Stomach (tissue), 9 donors: ENCODE measurements around the gene NAALADL2. TPM values are rescaled to one million over a fixed set of nuclear protein-coding genes. Genes with fewer than 3 reads are reported as not detected.

Source experiments
- DNase-seq, 2 donors: peaks; one replicate each; pipeline versions ENCODE4 v3.0.0 to v3.0.0-alpha.2; 2013 to 2019
- H3K27ac ChIP-seq, 5 donors: fragments of 200-600 bp in 4 of 5; sonication (generic) in 4 of 5; one replicate each; pipeline ENCODE4 v1.5.1; 2013 to 2019; ENCODE audit warnings: mild to moderate bottlenecking in 1 of 5, moderate library complexity in 1 of 5
- H3K27me3 ChIP-seq, 3 donors: fragments of 200-600 bp; sonication (generic); one replicate each; pipeline ENCODE4 v1.5.1; 2017 to 2019; ENCODE audit warnings: mixed run types in 1 of 3
- H3K36me3 ChIP-seq, 4 donors: fragments of 200-600 bp; sonication (generic); 1 replicate in 3 of 4; 2 replicates in 1 of 4; pipeline ENCODE4 v1.5.1; 2016 to 2019
- H3K4me1 ChIP-seq, 4 donors: fragments of 200-600 bp; sonication (generic); one replicate each; pipeline ENCODE4 v1.5.1; 2016 to 2019
- H3K4me3 ChIP-seq, 4 donors: fragments of 200-600 bp; sonication (generic) in 3 of 4; one replicate each; pipeline ENCODE4 v1.5.1; 2016 to 2019; ENCODE audit warnings: mild to moderate bottlenecking in 1 of 4
- H3K9me3 ChIP-seq, 4 donors: fragments of 200-600 bp; sonication (generic); one replicate each; pipeline ENCODE4 v1.5.1; 2016 to 2019
- CTCF ChIP-seq, 7 experiments: fragments of 450-650 bp in 4 of 7; fragments of 200-600 bp in 3 of 7; sonication (generic) in 3 of 7; IDR thresholded peaks; one replicate each; pipeline ENCODE4 v1.5.1; 2016 to 2019; ENCODE audit warnings: antibody characterized with exemption in 7 of 7, control low read depth in 2 of 7, mild to moderate bottlenecking in 1 of 7
- EP300 ChIP-seq: sonication (generic); formaldehyde crosslinking; IDR thresholded peaks from one replicate; pipeline ENCODE4 v1.6.1; 2017; ENCODE audit warnings: antibody characterized with exemption
- POLR2A ChIP-seq, 4 donors: fragments of 450-650 bp; IDR thresholded peaks; one replicate each; pipeline ENCODE4 v1.6.1; 2016; ENCODE audit warnings: antibody characterized with exemption in 4 of 4, control low read depth in 2 of 4, mild to moderate bottlenecking in 1 of 4, moderate library complexity in 1 of 4
- POLR2AphosphoS5 ChIP-seq, 3 donors: sonication (generic); formaldehyde crosslinking; IDR thresholded peaks; one replicate each; pipeline ENCODE4 v1.6.1; 2016; ENCODE audit warnings: antibody characterized with exemption in 3 of 3
- whole genome bisulfite sequencing, 5 donors: extraction: QIAGEN DNeasy Blood & Tissue Kit in 3 of 5; methylation state at CpG; one replicate each; pipeline versions ENCODE4 v1.1.5 to v1.1.7; 2013 to 2018; 5-methylcytosine and 5-hydroxymethylcytosine counted together
- intact Hi-C: fragments of 100-400 bp; cut with DNase I; formaldehyde crosslinking; loops from one replicate; pipeline ENCODE4 v1.15.1; 2023; ENCODE audit warnings: low total_unique reads
- polyA plus RNA-seq, 3 donors: library from polyadenylated mRNA; stranded (reverse); fragments of 200-250 nt; gene quantifications; one replicate each; pipeline ENCODE4 v1.2.3, GENCODE V29; 2013
- total RNA-seq, 5 donors: library from RNA; depleted of rRNA; stranded (reverse); fragments of >200 nt; gene quantifications; one replicate each; pipeline versions ENCODE4 v1.1.0 to v1.2.3, GENCODE V29; 2014 to 2016
- donor health status: healthy with polysubstance abuse.
- donor health status: Bipolar disorder and iron deficiency.
- donor health status: healthy.

NAALADL2 gene
- total and polyA plus RNA-seq, 8 donors: 0.58 to 43.7 (median 5.4) TPM

- no peak overlapping the region for H3K27ac ChIP-seq
- TF ChIP-seq CTCF (IDR thresholded peaks at IDR 0.05) (no peak), EP300 (no peak), POLR2A (IDR thresholded peaks at IDR 0.05) (no peak), POLR2AphosphoS5 (IDR thresholded peaks at IDR 0.05) (no peak)
- no peak for DNase-seq
- no peaks in the 10 kb centered on the region for H3K4me1 ChIP-seq
- H3K27me3 ChIP-seq: no peaks in the 10 kb centered on the region
- intact Hi-C loops: no loop called here
- WGBS, 5 donors: 85 to 91% (median 89%) methylated on average over 4 of the region's 4 CpGs
- H3K9me3 ChIP-seq: no peaks in the 10 kb centered on the region
- H3K4me3 ChIP-seq: no peak overlapping the region
- H3K36me3 ChIP-seq: no peaks in the 10 kb centered on the region
Observed at GRCh38 chr3:175411405-175411804, 552.3 kb downstream of the NAALADL2 start.

- DNase-seq: no peak
- Histone ChIP-seq H3K9me3 (no peaks in the 10 kb centered on the region), H3K27ac (no peak overlapping the region), H3K36me3 (no peaks in the 10 kb centered on the region), H3K4me1 (no peaks in the 10 kb centered on the region), H3K4me3 (no peak overlapping the region), H3K27me3 (no peaks in the 10 kb centered on the region)
- TF ChIP-seq POLR2AphosphoS5 (IDR thresholded peaks at IDR 0.05) (no peak), EP300 (no peak), POLR2A (IDR thresholded peaks at IDR 0.05) (no peak), CTCF (IDR thresholded peaks at IDR 0.05) (no peak)
- WGBS, 5 donors: 87 to 92% (median 90%) methylated on average over 6 of the region's 6 CpGs
- intact Hi-C loops: no loop called here
Observed at GRCh38 chr3:175411946-175412345, 552.8 kb downstream of the NAALADL2 start.

- DNase-seq: no peak
- no peak overlapping the region for H3K27ac ChIP-seq
- no peaks in the 10 kb centered on the region for H3K36me3 ChIP-seq
- no peaks in the 10 kb centered on the region for H3K27me3 ChIP-seq
- H3K4me1 ChIP-seq: no peaks in the 10 kb centered on the region
- WGBS, 5 donors: 72 to 84% (median 79%) methylated on average over 4 of the region's 4 CpGs
- no peak overlapping the region for H3K4me3 ChIP-seq
- intact Hi-C loops: no loop called here
- TF ChIP-seq POLR2A (IDR thresholded peaks at IDR 0.05): no peak
- no peak for TF ChIP-seq POLR2AphosphoS5 (IDR thresholded peaks at IDR 0.05)
- TF ChIP-seq CTCF (IDR thresholded peaks at IDR 0.05): no peak
- no peak for TF ChIP-seq EP300
- H3K9me3 ChIP-seq: no peaks in the 10 kb centered on the region
Observed at GRCh38 chr3:175413926-175414325, 554.8 kb downstream of the NAALADL2 start.

GRCh38 chr3:175416600-175416999, 557.5 kb downstream of the NAALADL2 start:
- H3K27me3 ChIP-seq: no peaks in the 10 kb centered on the region
- no peak for DNase-seq
- H3K4me1 ChIP-seq: no peaks in the 10 kb centered on the region
- intact Hi-C loops: no loop called here
- H3K9me3 ChIP-seq: no peaks in the 10 kb centered on the region
- 93 to 96% (median 95%) methylated on average over 2 of the region's 2 CpGs for WGBS, 5 donors
- H3K36me3 ChIP-seq: no peaks in the 10 kb centered on the region
- no peak for TF ChIP-seq POLR2AphosphoS5 (IDR thresholded peaks at IDR 0.05)
- TF ChIP-seq EP300: no peak
- no peak for TF ChIP-seq POLR2A (IDR thresholded peaks at IDR 0.05)
- TF ChIP-seq CTCF (IDR thresholded peaks at IDR 0.05): no peak
- H3K27ac ChIP-seq: no peak overlapping the region
- no peak overlapping the region for H3K4me3 ChIP-seq
